NK-92 (cell line): Measurements from ENCODE around the gene GOLGA6D.
"Not testable (repeated sequence)": the region's sequence is repeated elsewhere in the genome, so short reads cannot be mapped to it uniquely, and the experiment has no call there.

Experiments used
- DNase-seq: peaks from one replicate; lab custom pipeline; 2025; ENCODE audit not compliant: unreplicated experiment; lab: John Stamatoyannopoulos, UW

Gene GOLGA6D

GRCh38 chr15:75328493-75329314, 46.1 kb downstream of the GOLGA6D start:
- DNase-seq = no peak

GRCh38 chr15:75329571-75329970, 46.9 kb downstream of the GOLGA6D start:
- no peak for DNase-seq

- DNase-seq = not testable (repeated sequence)
Measured at GRCh38 chr15:75332093-75332492, 49.5 kb downstream of the GOLGA6D start.

- DNase-seq = not testable (repeated sequence)
Measured at GRCh38 chr15:75333654-75334419, 51.2 kb downstream of the GOLGA6D start.

GRCh38 chr15:75335313-75335704, 52.7 kb downstream of the GOLGA6D start:
- DNase-seq = no peak

GRCh38 chr15:75335705-75336355, 53.2 kb downstream of the GOLGA6D start, which contains the start of gene COMMD4:
Gene COMMD4, plus strand, starts transcription at chr15:75336063. Its CDS starts 27 bp downstream, at chr15:75336090.
- DNase-seq = no peak

GRCh38 chr15:75338661-75339240, 56.1 kb downstream of the GOLGA6D start:
- no peak for DNase-seq

- no peak for DNase-seq
Measured at GRCh38 chr15:75339531-75340240, 57.1 kb downstream of the GOLGA6D start.

GRCh38 chr15:75342221-75342620, 59.6 kb downstream of the GOLGA6D start:
- DNase-seq = no peak

GRCh38 chr15:75343953-75344352, 61.3 kb downstream of the GOLGA6D start:
- not testable (repeated sequence) for DNase-seq
